Esophagus squamous epithelium (tissue), 4 donors: ENCODE measurements around the gene TM7SF3.

Source experiments
- CTCF ChIP-seq, 6 experiments: fragments of 450-650 bp in 4 of 6; fragments of 200-600 bp in 2 of 6; sonication (generic) in 2 of 6; IDR thresholded peaks; one replicate each; pipeline ENCODE4 v1.5.1; 2016 to 2019; ENCODE audit warnings: antibody characterized with exemption in 6 of 6, mild to moderate bottlenecking in 4 of 6, moderate library complexity in 4 of 6
- POLR2A ChIP-seq, 4 donors: fragments of 450-650 bp; IDR thresholded peaks; one replicate each; pipeline ENCODE4 v1.6.1; 2017; ENCODE audit warnings: antibody characterized with exemption in 4 of 4, mild to moderate bottlenecking in 4 of 4, moderate library complexity in 3 of 4

DNA sequence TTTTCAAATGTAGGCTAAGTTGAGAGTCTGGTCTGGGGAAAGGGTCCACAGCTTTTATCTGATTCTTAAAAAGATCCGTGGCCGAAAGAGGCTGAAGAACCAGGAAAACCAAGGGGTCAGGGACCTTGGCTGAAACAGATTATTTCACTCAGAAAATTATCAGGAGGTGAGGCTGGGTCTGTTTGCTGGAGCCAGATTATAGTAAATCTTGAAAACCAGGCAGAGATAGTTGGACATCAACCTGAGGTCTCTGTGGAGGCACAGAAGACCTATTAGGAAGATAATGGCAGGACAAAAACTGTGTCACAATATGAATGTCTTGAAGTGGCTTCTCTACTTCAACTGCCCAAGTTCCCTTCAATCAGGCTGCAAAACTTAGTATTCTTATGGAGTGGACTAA lies 6.6 kb upstream of the TM7SF3 start:
- TF ChIP-seq CTCF (IDR thresholded peaks at IDR 0.05) (no peak), POLR2A (IDR thresholded peaks at IDR 0.05) (no peak)
